NCI-H1930 (cell line): ENCODE results near the gene INTS15.
A peak's percentile ranks its signal among the peaks of the same experiment; 100 is the strongest.
"Not testable (repeated sequence)": the region's sequence is repeated elsewhere in the genome, so short reads cannot be mapped to it uniquely, and the experiment has no call there.

Experiments used
- DNase-seq, 2 experiments: peaks; one replicate each; lab custom pipeline; 2025; lab: John Stamatoyannopoulos, UW

The INTS15 gene

DNA sequence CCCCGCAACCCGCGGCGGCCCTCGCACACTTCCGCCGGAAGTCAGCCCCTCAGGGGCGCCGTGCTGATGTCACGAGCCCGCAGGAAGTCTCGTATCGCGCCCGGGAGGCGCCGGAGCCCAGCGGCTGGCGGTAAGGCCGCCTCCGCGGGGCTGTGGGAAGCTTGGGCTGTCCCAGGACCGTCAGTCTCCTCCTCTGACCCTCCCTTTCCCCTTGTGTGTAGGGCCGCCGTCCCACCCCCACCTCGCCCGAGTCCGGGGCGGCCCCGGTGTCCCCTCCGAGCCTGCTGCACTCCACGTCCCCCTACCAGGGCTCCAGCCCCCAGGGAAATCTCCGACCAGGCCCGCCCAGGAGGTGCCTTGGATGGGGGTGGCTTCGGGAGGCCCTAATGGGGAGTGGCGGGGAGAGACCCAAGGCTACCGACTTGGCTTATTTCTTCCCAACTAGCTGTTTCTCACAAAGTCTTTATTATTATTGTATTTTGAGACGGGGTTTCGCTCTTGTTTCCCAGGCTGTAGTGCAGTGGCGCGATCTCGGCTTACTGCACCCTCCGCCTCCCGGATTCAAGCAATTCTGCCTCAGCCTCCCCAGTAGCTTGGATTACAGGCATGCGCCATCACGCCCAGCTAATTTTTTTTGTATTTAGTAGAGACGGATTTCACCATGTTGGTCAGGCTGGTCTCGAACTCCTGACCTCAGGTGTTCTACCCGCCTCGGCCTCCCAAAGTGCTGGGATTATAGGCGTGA is 12.3 kb upstream of the INTS15 start, which contains the start of gene ZDHHC4:
Gene ZDHHC4 (plus strand): TSS at position 86 of the 745 bp plus-strand sequence. CDS start 3,108 bp downstream, outside the sequence.
- DNase-seq = peak; percentile 77 to 85

DNA sequence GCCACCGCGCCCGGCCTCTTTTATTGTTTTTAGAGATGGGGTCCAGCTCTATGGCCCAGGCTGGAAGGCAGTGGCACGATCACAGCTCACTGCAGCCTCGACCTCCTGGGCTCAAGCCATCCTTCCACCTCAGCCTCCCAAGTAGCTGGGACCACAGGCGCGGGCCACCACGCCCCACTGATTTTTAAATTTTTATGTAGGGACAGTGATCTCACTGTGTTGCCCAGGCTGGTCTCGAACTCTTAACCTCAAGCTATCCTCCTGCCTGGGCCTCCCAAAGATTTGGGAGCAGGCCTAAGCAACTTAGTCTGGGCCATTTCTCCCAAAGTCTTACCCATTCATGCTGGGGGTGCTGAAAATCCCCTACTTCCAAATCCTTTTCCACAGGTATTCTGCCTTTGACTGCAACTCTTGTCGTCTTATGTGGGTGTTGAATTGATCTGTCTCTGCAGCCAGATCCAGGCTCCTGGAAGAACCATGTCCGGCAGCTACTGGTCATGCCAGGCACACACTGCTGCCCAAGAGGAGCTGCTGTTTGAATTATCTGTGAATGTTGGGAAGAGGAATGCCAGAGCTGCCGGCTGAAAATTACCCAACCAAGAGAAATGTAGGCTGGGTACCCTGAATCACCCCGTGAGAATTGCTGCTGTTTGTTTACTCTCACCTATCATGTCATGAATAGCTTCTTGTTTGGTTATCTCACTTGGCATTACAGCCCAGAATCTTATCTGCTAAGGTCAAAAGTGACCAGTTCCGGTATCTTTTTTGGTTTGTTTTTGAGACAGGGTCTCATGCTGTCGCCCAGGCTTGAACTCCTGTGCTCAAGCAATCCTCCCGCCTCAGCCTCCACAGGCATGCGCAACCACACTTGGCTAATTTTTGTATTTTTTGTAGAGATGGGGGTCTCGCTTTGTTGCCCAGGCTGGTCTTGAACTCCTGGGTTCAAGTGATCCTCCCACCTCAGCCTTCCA is 11.4 kb upstream of the INTS15 start:
- DNase-seq = no peak

- DNase-seq = no peak
Observed at GRCh38 chr7:6579446-6579845, 10.4 kb upstream of the INTS15 start.

DNA sequence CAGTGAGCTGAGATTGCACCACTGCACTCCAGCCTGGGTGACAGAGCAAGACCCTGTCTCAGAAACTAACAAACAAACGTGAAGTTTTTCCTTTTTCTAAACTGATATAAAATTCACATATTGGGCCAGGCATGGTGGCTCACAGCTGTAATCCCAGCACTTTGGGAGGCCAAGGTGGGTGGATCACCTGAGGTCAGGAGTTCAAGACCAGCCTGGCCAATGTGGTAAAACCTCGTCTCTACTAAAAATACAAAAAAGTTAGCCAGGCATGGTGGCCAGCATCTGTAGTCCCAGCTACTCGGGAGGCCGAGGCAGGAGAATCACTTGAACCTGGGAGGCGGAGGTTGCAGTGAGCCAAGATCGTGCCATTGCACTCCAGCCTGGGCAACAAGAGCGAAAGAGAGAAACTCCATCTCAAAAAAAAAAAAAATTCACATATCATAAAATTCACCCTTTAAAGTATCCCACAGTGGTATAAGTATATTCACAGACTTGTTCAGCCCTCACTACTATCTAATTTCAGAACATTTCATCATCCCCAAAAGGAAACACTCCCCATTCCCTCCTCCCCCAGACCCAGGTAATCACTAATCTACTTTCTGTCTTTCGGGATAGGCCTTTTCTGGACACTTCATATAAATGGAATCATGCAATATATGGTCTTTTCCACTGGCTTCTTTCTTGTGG is 3.9 kb upstream of the INTS15 start:
- DNase-seq = not testable (repeated sequence)

GRCh38 chr7:6588566-6588965 is 1.3 kb upstream of the INTS15 start:
- no peak for DNase-seq

DNA sequence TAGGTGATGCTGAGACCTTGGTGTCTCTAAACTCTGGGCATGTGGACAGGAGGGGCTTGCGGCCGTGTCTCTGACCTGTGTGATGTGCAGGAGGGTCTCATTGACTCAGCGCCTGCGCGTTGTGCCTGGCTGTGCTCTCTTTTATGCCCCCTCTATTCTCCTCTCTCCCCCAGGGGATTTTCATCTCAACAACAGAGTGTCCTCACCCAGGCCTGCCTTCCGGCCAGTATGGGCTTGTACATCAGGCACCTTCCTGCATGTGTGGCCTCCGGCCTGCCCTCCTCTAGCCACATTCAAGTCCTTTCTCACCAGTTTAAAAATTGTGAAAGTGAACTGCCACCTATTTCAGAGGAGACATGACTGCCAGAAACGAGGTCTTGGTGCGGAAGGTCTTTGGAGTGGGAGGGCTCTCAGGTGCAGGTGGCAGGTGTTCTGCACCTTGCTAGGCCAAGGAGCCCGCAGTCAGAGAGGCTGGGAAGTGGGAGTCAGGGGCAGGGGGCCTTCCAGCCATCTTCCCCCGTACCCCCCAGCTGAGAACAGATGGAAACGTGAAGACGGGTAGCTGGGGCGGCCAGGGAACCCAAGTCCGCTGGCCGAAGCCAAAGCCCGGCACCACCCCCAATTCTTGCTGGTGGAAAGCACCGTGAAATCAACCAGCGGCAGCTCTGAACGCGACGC is 531 bp upstream of the INTS15 start:
- no peak for DNase-seq

- DNase-seq = no peak
Observed at GRCh38 chr7:6590645-6591110, 857 bp downstream of the INTS15 start.

DNA sequence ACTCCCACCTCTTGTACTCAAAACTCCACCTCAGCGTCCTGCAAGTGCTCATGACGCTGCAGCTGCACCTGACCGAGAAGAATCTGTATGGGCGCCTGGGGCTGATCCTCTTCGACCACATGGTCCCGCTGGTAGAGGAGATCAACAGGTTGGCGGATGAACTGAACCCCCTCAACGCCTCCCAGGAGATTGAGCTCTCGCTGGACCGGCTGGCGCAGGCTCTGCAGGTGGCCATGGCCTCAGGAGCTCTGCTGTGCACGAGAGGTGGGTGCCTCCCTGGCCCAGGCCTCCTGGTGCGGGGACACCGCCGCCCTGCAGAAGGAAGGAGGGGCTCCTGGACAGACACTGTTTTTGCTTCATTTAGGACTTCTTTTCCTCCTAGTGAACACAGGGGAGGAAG is 10.3 kb downstream of the INTS15 start:
- no peak for DNase-seq

DNA sequence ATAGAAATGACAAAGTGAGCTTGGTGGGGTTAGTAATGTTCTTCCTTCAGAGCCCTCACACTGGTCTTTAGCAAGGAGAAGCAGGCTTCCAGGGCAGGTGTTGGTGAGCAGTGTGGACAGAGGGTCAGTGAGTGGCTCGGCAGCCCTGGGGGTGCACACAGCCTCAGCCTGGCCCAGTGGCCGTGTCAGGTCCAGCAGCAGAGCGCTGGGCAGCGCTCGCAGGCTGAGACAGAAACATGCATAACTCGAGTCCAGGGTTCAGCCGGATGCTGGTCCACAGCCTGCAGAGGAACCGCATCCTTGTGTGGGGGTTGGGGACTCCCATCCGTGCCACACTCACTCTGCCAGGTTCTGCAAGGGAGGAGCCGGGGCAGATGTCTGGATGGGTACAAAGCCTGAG is 14.6 kb downstream of the INTS15 start:
- DNase-seq = no peak

DNA sequence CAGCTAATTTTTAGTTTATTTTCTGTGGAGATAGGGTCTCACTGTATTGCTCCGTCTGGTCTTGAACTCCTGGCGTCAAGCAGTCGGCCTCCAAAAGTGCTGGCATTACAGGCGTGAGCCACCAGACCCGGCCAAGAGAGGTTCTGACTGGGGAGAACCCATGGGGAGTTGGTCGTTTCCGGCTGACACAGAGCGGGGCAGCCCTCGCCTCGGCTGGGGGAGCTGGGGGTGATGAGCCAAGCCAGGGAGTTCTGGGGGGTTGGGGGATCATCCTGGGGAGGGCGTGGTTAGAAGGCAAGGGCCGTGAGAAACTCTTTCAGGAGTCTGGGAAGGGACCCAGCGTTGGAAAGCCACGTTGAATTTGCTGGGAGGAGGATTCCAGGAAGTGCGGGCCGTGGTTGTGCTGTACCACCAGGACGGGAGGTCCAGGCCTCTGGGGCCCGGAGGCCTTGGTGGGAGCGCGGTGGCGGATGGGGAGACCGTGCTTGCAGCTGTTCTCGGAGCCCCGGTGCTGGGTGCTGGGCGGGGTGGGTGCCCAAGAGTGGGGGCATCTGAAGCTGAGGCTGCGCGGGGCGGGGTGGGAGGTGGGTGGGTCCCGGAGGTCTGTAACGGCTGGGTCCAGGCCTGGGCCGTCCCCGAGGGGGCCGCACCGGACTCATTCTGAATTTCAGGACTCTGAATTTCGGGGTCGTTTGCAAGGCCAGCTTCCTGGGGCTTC is 17.2 kb downstream of the INTS15 start:
- DNase-seq = no peak

DNA sequence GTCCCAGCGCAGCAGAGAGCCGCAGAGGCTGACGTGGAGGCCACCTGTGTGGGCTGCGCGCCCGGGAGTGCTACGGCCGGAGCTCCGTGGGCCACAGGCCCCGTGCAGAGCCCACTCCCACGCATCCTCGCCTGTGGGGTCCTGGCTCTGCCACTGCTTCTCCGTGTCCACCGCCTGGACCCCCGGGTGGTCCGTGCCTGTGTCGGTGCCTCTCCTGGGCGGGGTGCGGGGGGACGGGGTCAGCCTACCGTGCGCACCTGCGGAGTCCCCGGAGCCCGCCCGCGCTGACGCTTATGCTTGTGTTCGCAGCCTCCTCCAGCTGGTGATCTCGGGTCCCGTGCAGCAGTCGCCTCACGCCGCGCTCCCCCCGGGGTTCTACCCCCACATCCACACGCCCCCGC is 17.8 kb downstream of the INTS15 start:
- no peak for DNase-seq

GRCh38 chr7:6608081-6608480 is 18.3 kb downstream of the INTS15 start:
- DNase-seq = no peak

GRCh38 chr7:6608794-6609193 is 19.0 kb downstream of the INTS15 start:
- DNase-seq = no peak

DNA sequence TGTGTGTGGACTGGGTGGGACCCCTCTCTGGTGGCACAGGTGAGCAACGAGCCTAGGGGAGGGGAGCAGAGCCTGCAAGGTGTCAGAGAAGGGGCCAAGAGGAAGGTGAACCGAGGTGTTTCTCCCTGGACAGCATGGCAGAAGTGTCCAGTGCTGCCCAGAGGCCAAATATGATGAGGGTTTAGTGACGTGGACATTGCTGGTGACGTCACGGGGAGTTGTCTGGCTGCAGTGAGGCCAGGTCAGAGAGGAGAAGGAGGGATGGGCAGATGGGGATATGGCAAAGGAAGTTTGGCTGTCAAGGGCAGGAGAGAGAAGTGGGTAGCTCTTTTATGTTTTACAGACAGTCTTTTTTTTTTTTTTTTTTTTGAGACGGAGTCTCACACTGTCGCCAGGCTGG is 23.0 kb downstream of the INTS15 start:
- no peak for DNase-seq

GRCh38 chr7:6613706-6614105 is 23.9 kb downstream of the INTS15 start:
- DNase-seq = no peak

GRCh38 chr7:6614953-6615722 is 25.3 kb downstream of the INTS15 start, which contains the start of gene ZNF853:
Gene ZNF853, plus strand, starts transcription at chr7:6615610. Its CDS starts 565 bp downstream, at chr7:6616175.
- DNase-seq = peak in 1 of 2 experiments; percentile 24

DNA sequence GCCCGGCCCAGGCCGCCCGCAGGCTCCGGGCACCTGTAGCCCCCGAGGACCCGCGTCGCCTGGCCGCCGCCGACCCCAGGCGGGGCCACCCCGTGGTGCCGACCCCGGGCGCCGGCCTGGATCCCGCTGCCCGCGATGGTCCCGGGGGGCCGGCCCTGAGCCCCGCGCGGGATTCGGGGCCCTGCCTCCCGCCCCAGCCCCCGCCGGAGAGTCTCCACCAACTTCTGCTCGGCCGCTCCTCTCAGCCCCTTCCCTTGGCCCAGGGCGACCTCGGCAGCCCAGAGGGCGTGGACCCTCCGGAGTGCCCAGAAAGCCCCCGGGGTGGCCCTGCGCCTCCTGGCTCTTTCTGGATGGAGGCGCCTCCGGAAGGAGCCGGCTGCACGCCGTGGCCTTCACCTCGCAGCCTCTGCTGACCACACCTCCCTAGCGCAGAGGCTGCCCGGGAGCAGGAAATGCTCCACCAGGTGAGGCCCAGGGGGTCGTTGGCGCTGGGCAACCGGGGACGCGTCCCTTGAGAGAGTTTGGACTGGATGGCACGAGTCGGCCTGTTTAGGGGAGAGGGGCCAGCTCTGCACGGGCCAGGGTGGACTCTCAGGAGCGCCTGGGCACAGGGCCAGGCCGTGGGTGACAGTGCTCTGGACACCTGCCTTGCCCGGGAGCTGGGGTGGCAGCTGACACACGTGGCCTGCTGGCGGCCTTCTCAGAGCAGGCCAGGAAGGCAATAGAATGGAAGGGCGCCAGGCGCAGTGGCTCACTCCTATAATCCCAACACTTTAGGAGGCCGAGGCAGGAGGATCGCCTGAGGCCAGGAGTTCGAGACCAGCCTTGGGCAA is 26.1 kb downstream of the INTS15 start:
- no peak for DNase-seq

DNA sequence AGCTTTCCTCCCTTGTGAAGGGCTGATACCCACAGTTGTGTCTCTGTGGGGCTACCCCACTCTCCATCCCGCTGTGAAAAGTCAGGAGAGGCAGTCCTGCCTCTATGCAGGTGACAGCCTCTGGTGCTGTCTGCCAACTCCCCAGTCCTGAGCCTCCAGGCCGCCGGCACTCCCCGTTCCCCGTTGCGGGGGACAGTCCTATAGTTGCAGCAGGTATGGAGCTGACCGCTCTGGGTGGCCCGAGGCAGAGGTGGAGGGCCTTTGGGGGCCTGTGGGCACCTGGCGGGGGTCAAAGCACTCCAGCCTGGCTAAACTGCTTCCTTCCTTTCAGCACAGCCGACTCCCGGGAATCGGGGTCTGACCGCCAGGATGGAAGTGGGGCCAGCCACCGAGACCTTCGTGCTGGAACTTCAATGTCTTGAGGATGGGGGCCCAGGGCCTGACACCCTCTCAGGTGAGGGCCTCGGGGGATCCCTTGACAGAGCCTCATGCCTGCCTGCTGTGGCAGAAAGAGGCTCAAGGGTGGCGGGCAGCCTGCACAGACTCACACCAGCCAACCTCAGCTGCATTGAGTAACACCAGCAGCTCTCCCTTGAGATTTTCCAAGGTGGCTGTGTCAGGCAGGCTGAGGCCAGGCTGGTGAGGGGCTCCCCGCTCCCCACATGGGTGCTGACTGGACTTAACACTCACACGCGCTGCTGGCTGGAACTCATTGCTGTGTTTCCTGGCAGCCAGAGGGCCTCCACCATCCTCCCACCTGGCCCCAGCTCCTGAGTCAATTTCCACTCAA is 27.2 kb downstream of the INTS15 start:
- DNase-seq = no peak
